Measurements from ENCODE around the gene ANTXR1.

Gene ANTXR1

DNA sequence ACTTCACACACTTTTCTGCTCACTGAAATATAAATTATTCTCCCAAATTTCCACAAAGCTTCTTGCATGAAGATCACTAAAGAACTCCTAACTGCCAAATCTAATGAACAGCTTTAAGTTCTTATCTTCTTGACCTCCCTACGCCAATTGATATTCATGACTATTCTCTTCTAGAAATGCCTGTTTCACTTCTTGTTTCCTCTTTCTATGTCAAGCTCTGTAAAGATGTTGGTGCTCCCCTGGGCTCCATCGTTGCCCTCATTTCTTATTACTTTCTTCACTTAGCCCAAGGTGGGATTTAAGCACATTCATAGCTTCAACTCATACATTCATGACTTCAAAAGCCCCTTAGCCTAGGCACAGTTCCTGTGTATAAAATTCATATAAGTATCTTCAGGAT lies 9.2 kb upstream of the ANTXR1 start:
- DNase-seq (ENCODE audit: low spot score), result no peak

DNA sequence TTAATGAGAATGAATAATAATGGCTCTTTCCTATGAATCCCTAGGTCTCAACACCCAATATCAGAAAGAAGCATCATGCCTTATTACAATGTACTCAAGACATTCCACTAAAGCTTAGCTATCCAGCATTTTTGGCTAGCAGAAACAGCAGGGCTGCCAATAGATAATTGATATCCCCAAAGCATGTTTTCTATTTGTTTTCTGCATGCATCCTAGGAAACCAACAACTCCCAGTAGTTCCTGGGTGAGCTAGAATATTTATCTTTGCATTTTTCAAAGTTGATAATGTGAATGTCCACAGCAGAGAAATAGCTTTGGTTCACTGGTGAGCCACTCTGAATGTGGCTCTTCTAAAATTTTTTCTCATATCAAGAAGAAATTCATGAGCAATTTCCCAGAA lies 5.8 kb upstream of the ANTXR1 start:
- no peak for DNase-seq (ENCODE audit: low spot score)

- DNase-seq (ENCODE audit: low spot score), result no peak
Observed at GRCh38 chr2:69007603-69008002, 5.4 kb upstream of the ANTXR1 start.

DNA sequence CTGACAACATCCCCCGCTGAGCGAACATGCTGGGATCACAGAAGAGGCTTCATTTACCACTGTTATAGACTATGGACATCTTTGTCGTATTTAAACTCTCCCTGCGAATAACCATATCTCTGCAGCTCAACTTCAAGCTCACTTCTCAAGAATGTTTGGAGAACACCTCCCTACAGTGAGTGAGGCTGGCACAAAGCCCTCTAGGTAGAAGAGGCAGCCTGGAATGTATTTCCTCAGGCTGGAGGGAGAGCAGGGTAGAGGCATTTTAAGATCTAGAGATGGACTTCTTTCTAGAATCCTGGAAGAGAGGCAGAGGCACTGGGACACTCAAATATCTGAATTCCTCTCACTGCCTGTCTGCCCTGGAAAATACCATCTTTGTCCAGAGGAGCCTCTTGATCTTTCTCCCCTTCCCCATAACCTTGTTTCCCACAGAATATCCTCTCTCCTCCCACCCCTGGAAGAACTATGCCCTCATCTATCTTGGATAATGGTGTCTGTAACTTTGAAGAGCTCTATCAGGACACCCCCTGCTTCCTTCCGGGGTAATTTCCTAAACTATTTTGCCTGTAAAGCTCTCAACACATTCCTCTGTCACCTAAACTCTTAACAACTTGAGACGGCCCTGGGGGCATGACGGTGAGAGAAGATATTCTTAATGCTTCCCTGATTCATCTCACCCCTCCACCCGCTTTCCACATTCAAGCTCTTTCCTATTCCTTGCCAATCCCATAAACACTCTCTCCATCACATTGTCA lies 2.4 kb upstream of the ANTXR1 start:
- DNase-seq (ENCODE audit: low spot score), result no peak

DNA sequence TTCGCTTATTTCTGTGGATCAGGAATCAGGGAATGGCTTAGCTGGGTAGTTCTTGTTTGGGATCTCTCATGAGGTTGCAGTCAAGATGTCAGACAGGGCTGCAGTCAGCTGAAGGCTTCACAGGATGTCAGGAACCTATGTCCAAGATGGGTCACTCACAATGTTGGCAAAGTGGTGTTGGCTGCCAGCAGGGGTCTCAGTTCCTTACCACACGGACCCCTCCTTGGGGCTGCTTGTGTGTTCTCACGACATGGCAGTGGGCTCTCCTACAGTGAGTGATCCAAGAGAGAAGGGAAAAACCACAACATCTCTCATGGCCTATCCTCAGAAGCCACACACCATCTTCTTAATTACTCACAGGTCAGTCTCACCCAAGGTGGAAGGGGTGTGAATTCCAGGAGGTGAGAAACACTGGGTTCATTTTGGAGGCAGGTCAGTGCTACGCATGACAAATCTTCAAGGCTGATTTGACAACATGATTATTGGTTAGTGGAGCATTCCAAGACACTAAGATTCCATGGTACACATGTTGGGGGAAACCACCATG lies 1.3 kb upstream of the ANTXR1 start:
- DNase-seq (ENCODE audit: low spot score), result no peak

- no peak for DNase-seq (ENCODE audit: low spot score)
Observed at GRCh38 chr2:69012310-69013141, 453 bp upstream of the ANTXR1 start.

DNA sequence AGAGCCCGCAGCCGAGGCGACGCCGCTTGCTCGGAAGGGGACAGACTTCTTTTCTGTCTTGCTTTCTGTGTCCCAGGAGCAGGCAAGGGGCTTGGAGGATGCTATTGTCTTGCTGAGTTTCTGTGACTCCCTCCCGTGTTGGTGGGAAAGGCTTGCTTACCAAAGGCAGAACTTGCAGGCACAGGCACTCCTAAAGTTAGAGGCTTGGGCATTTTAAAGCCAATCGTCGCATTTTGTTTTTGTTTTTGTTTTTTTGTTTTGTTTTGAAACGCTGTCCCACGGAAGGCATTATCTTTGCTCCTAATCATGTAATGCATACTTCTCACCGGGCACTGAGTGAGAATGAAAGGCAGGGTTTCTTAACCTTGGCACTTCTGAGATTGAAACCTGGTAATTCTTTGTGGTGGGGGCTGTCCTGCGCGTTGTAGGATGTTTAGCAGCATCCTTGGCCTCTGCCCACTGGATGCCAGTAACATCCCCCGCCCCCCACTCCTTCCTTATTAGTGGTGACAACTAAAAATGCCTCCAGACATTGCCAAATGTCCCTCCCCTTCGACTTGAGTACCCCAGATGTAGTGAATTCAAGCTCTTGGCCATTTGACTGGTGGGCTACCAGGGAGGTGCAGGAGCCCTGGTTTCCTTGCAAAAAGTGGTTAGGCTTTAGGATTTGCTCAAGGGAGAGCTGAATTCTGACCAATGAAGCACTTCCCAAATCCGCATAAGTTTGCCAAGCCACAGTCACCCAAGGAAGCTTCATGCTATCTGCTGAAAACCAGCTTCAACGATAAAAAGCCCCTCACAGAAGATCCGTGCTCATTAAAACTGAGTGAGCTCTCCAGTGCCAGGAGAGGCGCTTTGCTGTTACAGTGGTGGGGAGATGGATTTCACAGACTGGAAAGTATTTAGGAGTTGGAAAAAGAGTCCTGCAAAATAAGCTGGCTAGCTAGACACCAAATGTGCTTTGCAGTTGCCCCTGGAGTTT lies 1.2 kb downstream of the ANTXR1 start:
- no peak for DNase-seq (ENCODE audit: low spot score)

DNA sequence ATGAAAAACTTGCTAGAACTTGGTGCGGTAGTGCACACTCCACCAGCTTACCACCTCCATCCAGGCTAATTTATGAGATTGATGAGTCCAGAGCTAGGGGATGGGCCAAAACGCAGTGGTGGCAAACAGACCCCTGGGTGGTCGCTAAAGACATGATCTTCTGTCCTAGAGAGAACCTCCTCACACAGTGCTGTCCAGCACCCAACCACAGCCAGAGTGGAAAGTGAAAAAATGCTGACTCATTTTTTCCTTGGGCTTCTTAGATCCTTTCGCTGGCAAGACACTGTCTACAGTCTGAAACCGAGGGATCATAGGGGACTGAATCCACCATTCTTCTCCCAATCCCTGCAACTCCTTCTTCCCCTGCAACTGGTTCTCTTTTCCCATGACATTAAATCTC lies 4.1 kb downstream of the ANTXR1 start:
- no peak for DNase-seq (ENCODE audit: low spot score)

DNA sequence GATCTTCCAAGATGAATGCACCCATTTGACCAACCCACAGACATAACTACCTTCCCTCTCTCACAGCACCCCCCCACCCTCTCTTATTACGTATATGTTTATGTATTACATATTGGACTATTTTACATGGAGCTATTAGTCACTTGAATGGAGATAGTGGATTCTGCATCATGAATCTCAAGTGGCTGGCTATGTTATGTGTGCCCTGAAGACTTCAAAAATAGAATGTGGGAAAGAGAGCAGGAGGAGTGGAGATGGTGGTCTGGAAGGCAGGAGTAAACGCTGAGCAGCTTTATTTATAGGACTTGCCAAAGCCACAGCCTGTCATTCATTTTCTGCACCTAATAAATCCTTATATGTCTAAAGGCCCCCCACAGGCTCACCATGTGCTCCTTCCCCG lies 4.9 kb downstream of the ANTXR1 start:
- no peak for DNase-seq (ENCODE audit: low spot score)

DNA sequence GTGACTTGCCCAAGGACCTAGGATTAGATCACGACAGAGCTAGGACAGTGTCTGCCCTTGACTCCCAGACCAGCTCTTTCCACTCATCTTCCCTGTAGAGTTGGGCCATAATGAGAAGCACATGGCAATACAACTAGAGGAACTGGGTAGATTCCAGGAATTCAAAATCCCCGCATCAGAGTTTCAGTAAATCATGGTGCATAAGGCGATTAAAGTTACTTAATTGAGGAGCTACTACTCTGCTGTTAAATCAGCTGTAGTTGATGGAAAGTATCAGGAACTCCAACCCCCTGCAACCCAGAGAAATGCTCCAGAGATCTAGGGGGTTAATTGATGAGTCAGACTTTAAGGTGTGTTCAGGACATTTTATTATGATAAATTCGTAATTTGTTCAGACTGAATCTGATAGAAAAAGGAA lies 5.7 kb downstream of the ANTXR1 start:
- DNase-seq (ENCODE audit: low spot score), result no peak

GRCh38 chr2:69020496-69021426 lies 7.8 kb downstream of the ANTXR1 start:
- no peak for DNase-seq (ENCODE audit: low spot score)

DNA sequence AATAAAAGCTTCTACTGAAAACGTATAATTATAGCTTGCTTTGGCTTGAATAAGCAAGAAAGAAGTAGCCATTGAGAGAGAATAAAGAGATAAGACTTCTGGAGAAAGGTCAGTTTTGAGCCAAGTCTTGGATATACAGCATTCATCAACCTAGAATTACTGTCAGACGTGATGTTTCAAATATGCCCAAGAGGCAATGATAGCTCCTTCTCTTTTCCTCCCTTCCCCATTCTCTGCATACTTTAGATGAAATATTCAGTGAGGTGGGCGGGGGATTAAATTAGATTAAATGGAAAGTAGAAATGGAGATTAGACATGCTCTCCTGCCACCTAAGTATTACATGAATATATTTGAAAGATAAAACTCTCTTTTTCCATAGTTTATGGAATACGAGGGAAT lies 8.7 kb downstream of the ANTXR1 start:
- no peak for DNase-seq (ENCODE audit: low spot score)

DNA sequence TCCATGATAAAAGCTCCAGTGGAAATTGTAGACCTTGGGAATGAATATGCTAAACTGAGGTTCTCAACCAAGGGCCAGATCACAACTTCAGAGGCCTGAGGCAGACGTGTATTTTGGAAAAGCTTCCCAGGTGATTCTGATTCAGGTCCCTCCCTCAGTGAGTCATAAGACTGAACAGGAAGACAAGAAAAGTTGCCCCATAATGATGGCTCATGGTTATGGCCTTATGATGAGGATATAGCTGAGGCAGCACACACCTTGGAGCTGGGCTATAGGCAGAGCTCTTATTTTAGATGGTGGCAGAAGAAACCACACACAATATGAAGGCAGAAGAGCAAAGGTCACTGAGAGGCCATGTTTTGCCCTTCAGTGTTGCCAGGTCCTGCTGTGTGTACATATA lies 9.6 kb downstream of the ANTXR1 start:
- no peak for DNase-seq (ENCODE audit: low spot score)

- DNase-seq (ENCODE audit: low spot score), result no peak
Observed at GRCh38 chr2:69023236-69023635, 10.3 kb downstream of the ANTXR1 start.

DNA sequence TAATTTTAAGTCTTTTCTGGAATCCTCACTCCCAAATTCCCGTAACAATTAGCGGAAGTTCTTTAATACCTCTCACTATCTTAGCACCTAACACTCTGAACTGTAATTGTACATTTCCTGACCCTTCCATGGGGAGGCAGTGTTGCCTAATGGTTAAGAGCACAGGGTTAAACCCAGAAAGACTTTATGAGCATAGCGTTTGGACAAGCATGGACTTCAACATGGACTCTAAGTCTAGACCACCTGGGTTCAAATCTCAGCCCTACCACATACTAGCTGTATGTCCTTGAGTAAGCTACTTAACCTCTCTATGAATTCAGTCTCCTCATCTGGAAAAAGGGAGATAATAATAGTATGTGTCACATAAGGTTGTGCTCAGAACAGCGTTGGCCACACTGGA lies 13.0 kb downstream of the ANTXR1 start:
- DNase-seq (ENCODE audit: low spot score), result peak; percentile 39

- no peak for DNase-seq (ENCODE audit: low spot score)
Observed at GRCh38 chr2:69026691-69027459, 13.9 kb downstream of the ANTXR1 start.

GRCh38 chr2:69030800-69031428 lies 17.9 kb downstream of the ANTXR1 start:
- no peak for DNase-seq (ENCODE audit: low spot score)

- DNase-seq (ENCODE audit: low spot score), result no peak
Observed at GRCh38 chr2:69031466-69031865, 18.5 kb downstream of the ANTXR1 start.

DNA sequence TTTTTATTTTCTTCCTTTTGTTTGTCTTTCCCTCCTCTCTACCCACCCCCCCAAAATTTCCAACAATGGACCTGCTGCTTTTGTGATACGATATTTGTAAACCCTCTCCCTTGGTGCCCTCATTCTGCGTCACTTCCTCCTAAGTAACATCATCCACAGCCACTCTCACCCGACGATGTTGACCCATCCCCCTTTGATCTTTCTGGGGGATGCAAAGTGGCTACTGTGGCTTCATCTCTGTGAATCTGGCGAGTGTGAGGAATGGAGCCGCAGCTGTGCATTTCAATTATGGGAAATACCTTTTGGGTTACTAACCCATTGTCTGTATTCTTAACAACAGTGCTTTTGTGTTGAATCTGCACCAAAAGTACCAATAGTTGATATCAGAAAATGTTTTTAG lies 19.4 kb downstream of the ANTXR1 start:
- DNase-seq (ENCODE audit: low spot score), result no peak
